Esophagus squamous epithelium (tissue), 4 donors: ENCODE measurements around the gene KCNH3.

Source experiments
- CTCF ChIP-seq, 6 experiments: fragments of 450-650 bp in 4 of 6; fragments of 200-600 bp in 2 of 6; sonication (generic) in 2 of 6; IDR thresholded peaks; one replicate each; pipeline ENCODE4 v1.5.1; 2016 to 2019; ENCODE audit warnings: antibody characterized with exemption in 6 of 6, mild to moderate bottlenecking in 4 of 6, moderate library complexity in 4 of 6
- POLR2A ChIP-seq, 4 donors: fragments of 450-650 bp; IDR thresholded peaks; one replicate each; pipeline ENCODE4 v1.6.1; 2017; ENCODE audit warnings: antibody characterized with exemption in 4 of 4, mild to moderate bottlenecking in 4 of 4, moderate library complexity in 3 of 4

- TF ChIP-seq CTCF (IDR thresholded peaks at IDR 0.05) (no peak), POLR2A (IDR thresholded peaks at IDR 0.05) (no peak)
These were observed 7.1 kb upstream of the KCNH3 start for GRCh38 chr12:49531745-49532144.
